Stimulated activated CD8-positive, alpha-beta memory T cell treated with anti-CD3 and anti-CD28 coated beads, Interleukin-15, amount 100 ng/mL, for 24 hours (primary cell): ENCODE results near the gene XDH.

ENCODE experiments used
- DNase-seq: peaks from one replicate; pipeline ENCODE4 v3.0.0-alpha.2; 2020; ENCODE audit warnings: low read depth

The XDH gene

GRCh38 chr2:31365348-31365747 lies 49.2 kb downstream of the XDH start:
- DNase-seq = no peak

- DNase-seq = no peak
Observed at GRCh38 chr2:31363956-31364750, 50.4 kb downstream of the XDH start.

- no peak for DNase-seq
Observed at GRCh38 chr2:31362581-31362980, 52.0 kb downstream of the XDH start.

- DNase-seq = no peak
Observed at GRCh38 chr2:31359229-31359628, 55.3 kb downstream of the XDH start.

- DNase-seq = no peak
Observed at GRCh38 chr2:31354837-31355236, 59.7 kb downstream of the XDH start.

- no peak for DNase-seq
Observed at GRCh38 chr2:31353179-31353578, 61.4 kb downstream of the XDH start.

- DNase-seq = no peak
Observed at GRCh38 chr2:31349684-31350083, 64.9 kb downstream of the XDH start.

GRCh38 chr2:31349160-31349559 lies 65.4 kb downstream of the XDH start:
- DNase-seq = no peak

GRCh38 chr2:31348618-31349017 lies 65.9 kb downstream of the XDH start:
- no peak for DNase-seq

GRCh38 chr2:31347750-31348149 lies 66.8 kb downstream of the XDH start:
- DNase-seq = no peak

GRCh38 chr2:31347319-31347718 lies 67.2 kb downstream of the XDH start:
- DNase-seq = no peak

- DNase-seq = no peak
Observed at GRCh38 chr2:31344447-31344846, 70.1 kb downstream of the XDH start.

- DNase-seq = no peak
Observed at GRCh38 chr2:31341351-31341750, 73.2 kb downstream of the XDH start.

GRCh38 chr2:31339696-31340095 lies 74.8 kb downstream of the XDH start:
- DNase-seq = no peak

GRCh38 chr2:31337860-31338259 lies 76.7 kb downstream of the XDH start:
- no peak for DNase-seq

GRCh38 chr2:31337197-31337596 lies 77.3 kb downstream of the XDH start:
- DNase-seq = no peak

- no peak for DNase-seq
Observed at GRCh38 chr2:31335921-31336585, 78.5 kb downstream of the XDH start.

- DNase-seq = no peak
Observed at GRCh38 chr2:31334311-31335026, 80.1 kb downstream of the XDH start.

GRCh38 chr2:31333527-31334183 lies 80.9 kb downstream of the XDH start:
- DNase-seq = peak; percentile 40

GRCh38 chr2:31333046-31333445 lies 81.5 kb downstream of the XDH start:
- DNase-seq = no peak

GRCh38 chr2:31332521-31332920 lies 82.0 kb downstream of the XDH start:
- no peak for DNase-seq

- no peak for DNase-seq
Observed at GRCh38 chr2:31331156-31331555, 83.4 kb downstream of the XDH start.
